Occipital lobe (tissue), 2 donors: Measurements from ENCODE around the gene ARSD. TPM values are rescaled to one million over a fixed set of nuclear protein-coding genes. Genes with fewer than 3 reads are reported as not detected.
"Not testable (repeated sequence)": the region's sequence is repeated elsewhere in the genome, so short reads cannot be mapped to it uniquely, and the experiment has no call there.

Experiments used
- DNase-seq: peaks from one replicate; lab custom pipeline; 2025; lab: John Stamatoyannopoulos, UW
- total RNA-seq: library from RNA; depleted of rRNA; stranded (reverse); fragments of >200 nt; gene quantifications from one replicate; pipeline ENCODE4 v1.2.3, GENCODE V29; 2014

Gene ARSD
- total RNA-seq, 1 donor from 2014 or later: 9.2 TPM

GRCh38 chrX:2892816-2893215, 36.3 kb downstream of the ARSD start:
- no peak for DNase-seq

- DNase-seq: not testable (repeated sequence)
Measured at GRCh38 chrX:2890536-2891460, 38.3 kb downstream of the ARSD start.

- DNase-seq: not testable (repeated sequence)
Measured at GRCh38 chrX:2889706-2890490, 39.2 kb downstream of the ARSD start.

GRCh38 chrX:2889045-2889605, 40.0 kb downstream of the ARSD start:
- DNase-seq: no peak

GRCh38 chrX:2888309-2888708, 40.8 kb downstream of the ARSD start:
- no peak for DNase-seq

GRCh38 chrX:2883770-2884169, 45.4 kb downstream of the ARSD start:
- no peak for DNase-seq

GRCh38 chrX:2879670-2880069, 49.5 kb downstream of the ARSD start:
- no peak for DNase-seq

GRCh38 chrX:2878563-2878962, 50.6 kb downstream of the ARSD start:
- no peak for DNase-seq

- DNase-seq: no peak
Measured at GRCh38 chrX:2875798-2876399, 53.2 kb downstream of the ARSD start.

- no peak for DNase-seq
Measured at GRCh38 chrX:2875136-2875481, 54.0 kb downstream of the ARSD start.

- DNase-seq: no peak
Measured at GRCh38 chrX:2874222-2875135, 54.7 kb downstream of the ARSD start.

GRCh38 chrX:2872671-2873277, 56.4 kb downstream of the ARSD start:
- no peak for DNase-seq

GRCh38 chrX:2871831-2872230, 57.3 kb downstream of the ARSD start:
- DNase-seq: no peak

- no peak for DNase-seq
Measured at GRCh38 chrX:2870650-2871049, 58.5 kb downstream of the ARSD start.

GRCh38 chrX:2867206-2867605, 61.9 kb downstream of the ARSD start:
- no peak for DNase-seq

GRCh38 chrX:2863646-2864045, 65.5 kb downstream of the ARSD start:
- no peak for DNase-seq

GRCh38 chrX:2862404-2862803, 66.7 kb downstream of the ARSD start:
- no peak for DNase-seq

GRCh38 chrX:2859197-2859797, 69.8 kb downstream of the ARSD start:
- no peak for DNase-seq

GRCh38 chrX:2857566-2857965, 71.6 kb downstream of the ARSD start:
- no peak for DNase-seq

GRCh38 chrX:2855761-2856160, 73.4 kb downstream of the ARSD start:
- no peak for DNase-seq
